Progenitor cell of endocrine pancreas (in vitro differentiated cells): Measurements from ENCODE around the gene HOXD10. TPM values are rescaled to one million over a fixed set of nuclear protein-coding genes. Genes with fewer than 3 reads are reported as not detected.

Experiments used
- DNase-seq: peaks from one replicate; pipeline ENCODE4 v3.0.0; 2021; ENCODE audit warnings: low spot score; ENCODE audit not compliant: unreplicated experiment
- H3K27ac Mint-ChIP-seq: 2 replicates; pipeline ENCODE4 v1.8.0; 2021; ENCODE audit warnings: mild to moderate bottlenecking, moderate library complexity, mixed read lengths
- H3K27me3 Mint-ChIP-seq: 2 replicates; pipeline ENCODE4 v1.8.0; 2021; ENCODE audit warnings: mixed read lengths
- H3K36me3 Mint-ChIP-seq: 2 replicates; pipeline ENCODE4 v1.8.0; 2022; ENCODE audit warnings: mixed read lengths; ENCODE audit not compliant: insufficient read depth
- H3K4me1 Mint-ChIP-seq: 2 replicates; pipeline ENCODE4 v1.8.0; 2021; ENCODE audit warnings: low read depth, mixed read lengths
- H3K4me3 Mint-ChIP-seq: 2 replicates; pipeline ENCODE4 v1.8.0; 2021; ENCODE audit warnings: low read depth, mild to moderate bottlenecking, moderate library complexity, mixed read lengths
- H3K9me3 Mint-ChIP-seq: 2 replicates; pipeline ENCODE4 v1.8.0; 2021; ENCODE audit warnings: low read depth, mixed read lengths
- total RNA-seq: library from RNA; stranded (reverse); gene quantifications from 2 replicates; pipeline ENCODE4 v1.2.1, GENCODE V29; 2021
- TF ChIP-seq, protein P1 (sequence below): fragments of 200-600 bp; sonication (generic); IDR thresholded peaks from one replicate; pipeline ENCODE4 v1.5.0; 2021; ENCODE audit warnings: antibody characterized with exemption, mild to moderate bottlenecking; ENCODE audit not compliant: unreplicated experiment

The HOXD10 gene
- total RNA-seq, 1 donor from 2014 or later = not detected

- DNase-seq = no peak
- Mint-ChIP-seq H3K27me3 (peaks cover 100% of the 10 kb centered on the region), H3K9me3 (no peaks in the 10 kb centered on the region), H3K4me1 (peaks cover 1% of the 10 kb centered on the region), H3K27ac (no peak overlapping the region), H3K4me3 (no peak overlapping the region), H3K36me3 (no peaks in the 10 kb centered on the region)
- TF ChIP-seq, protein P1, sequence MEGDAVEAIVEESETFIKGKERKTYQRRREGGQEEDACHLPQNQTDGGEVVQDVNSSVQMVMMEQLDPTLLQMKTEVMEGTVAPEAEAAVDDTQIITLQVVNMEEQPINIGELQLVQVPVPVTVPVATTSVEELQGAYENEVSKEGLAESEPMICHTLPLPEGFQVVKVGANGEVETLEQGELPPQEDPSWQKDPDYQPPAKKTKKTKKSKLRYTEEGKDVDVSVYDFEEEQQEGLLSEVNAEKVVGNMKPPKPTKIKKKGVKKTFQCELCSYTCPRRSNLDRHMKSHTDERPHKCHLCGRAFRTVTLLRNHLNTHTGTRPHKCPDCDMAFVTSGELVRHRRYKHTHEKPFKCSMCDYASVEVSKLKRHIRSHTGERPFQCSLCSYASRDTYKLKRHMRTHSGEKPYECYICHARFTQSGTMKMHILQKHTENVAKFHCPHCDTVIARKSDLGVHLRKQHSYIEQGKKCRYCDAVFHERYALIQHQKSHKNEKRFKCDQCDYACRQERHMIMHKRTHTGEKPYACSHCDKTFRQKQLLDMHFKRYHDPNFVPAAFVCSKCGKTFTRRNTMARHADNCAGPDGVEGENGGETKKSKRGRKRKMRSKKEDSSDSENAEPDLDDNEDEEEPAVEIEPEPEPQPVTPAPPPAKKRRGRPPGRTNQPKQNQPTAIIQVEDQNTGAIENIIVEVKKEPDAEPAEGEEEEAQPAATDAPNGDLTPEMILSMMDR = no peak
Measured at GRCh38 chr2:176072292-176072669, 44.3 kb upstream of the HOXD10 start.

- peaks cover 96% of the 10 kb centered on the region for H3K27me3 Mint-ChIP-seq
- no peaks in the 10 kb centered on the region for H3K36me3 Mint-ChIP-seq
- TF ChIP-seq, protein P1 = no peak
- no peak overlapping the region for H3K27ac Mint-ChIP-seq
- no peak for DNase-seq
- no peaks in the 10 kb centered on the region for H3K9me3 Mint-ChIP-seq
- peaks cover 1% of the 10 kb centered on the region for H3K4me1 Mint-ChIP-seq
- no peak overlapping the region for H3K4me3 Mint-ChIP-seq
Measured at GRCh38 chr2:176072951-176073904, 43.4 kb upstream of the HOXD10 start.

DNA sequence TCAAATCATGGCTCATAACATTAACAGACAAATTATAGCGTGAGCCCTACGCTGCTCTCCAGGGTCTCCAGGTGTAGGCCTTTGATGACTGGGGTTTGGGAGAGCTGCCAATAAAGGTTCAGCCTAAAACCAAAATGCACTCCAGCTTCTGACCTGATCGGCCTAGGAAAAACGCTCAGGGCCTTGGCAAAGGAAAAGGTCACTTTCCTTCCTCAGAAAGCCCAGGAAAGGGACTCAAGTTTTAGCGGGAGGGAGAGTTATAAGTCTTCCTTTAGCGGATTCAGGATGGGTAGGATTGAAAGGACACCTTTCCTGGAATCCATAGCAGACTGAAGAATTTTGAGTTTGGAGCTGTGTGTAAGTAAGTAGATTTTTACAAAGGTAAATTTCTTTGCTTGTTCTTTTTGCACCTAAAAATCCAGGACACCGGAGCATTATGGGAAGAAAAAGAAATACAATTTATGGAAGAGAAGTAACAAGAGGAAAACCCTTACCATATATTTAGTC, 41.6 kb upstream of the HOXD10 start:
- peaks cover 1% of the 10 kb centered on the region for H3K4me1 Mint-ChIP-seq
- TF ChIP-seq, protein P1 = no peak
- no peak for DNase-seq
- no peak overlapping the region for H3K4me3 Mint-ChIP-seq
- peaks cover 94% of the 10 kb centered on the region for H3K27me3 Mint-ChIP-seq
- H3K36me3 Mint-ChIP-seq = no peaks in the 10 kb centered on the region
- no peak overlapping the region for H3K27ac Mint-ChIP-seq
- no peaks in the 10 kb centered on the region for H3K9me3 Mint-ChIP-seq

- H3K27ac Mint-ChIP-seq = no peak overlapping the region
- H3K4me3 Mint-ChIP-seq = no peak overlapping the region
- no peak for DNase-seq
- no peaks in the 10 kb centered on the region for H3K36me3 Mint-ChIP-seq
- no peaks in the 10 kb centered on the region for H3K9me3 Mint-ChIP-seq
- TF ChIP-seq, protein P1 = no peak
- H3K4me1 Mint-ChIP-seq = peaks cover 1% of the 10 kb centered on the region
- H3K27me3 Mint-ChIP-seq = peaks cover 90% of the 10 kb centered on the region
Measured at GRCh38 chr2:176075481-176075880, 41.1 kb upstream of the HOXD10 start.

DNA sequence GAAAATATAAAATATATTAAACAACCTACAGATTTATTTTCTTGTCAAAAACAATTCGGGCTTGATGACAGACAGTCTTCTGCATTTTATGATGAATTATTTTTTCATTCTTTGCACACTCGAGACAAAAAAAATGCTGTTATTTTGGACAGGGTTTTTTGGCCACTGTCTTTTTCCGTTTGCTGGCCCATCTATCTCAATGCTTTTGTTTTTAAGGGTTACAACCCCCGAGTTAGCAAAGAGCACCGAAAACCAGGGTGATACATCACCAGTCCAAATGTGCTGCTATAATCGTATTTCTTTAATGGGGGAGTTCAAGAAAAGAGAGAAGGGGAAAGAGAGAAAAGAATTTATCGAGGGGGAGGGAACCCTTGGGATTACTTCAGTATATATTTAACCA, 40.5 kb upstream of the HOXD10 start:
- H3K4me1 Mint-ChIP-seq = peaks cover 1% of the 10 kb centered on the region
- no peaks in the 10 kb centered on the region for H3K9me3 Mint-ChIP-seq
- no peaks in the 10 kb centered on the region for H3K36me3 Mint-ChIP-seq
- H3K4me3 Mint-ChIP-seq = no peak overlapping the region
- TF ChIP-seq, protein P1 = no peak
- H3K27ac Mint-ChIP-seq = no peak overlapping the region
- DNase-seq = no peak
- peaks cover 90% of the 10 kb centered on the region for H3K27me3 Mint-ChIP-seq
